OCI-LY1 (cell line): ENCODE measurements around the gene GAS2L3.

Experiments used
- H2AFZ ChIP-seq: fragments of 200-600 bp; sonication (generic), shearing (Covaris generic); 2 replicates; pipeline ENCODE4 v1.6.0; 2014; ENCODE audit warnings: antibody characterized with exemption, mild to moderate bottlenecking, low read length
- H3F3A ChIP-seq: fragments of 200-600 bp; sonication (generic), shearing (Covaris generic); 2 replicates; pipeline ENCODE4 v1.6.0; 2014; ENCODE audit warnings: mild to moderate bottlenecking, antibody characterized with exemption, low read length, moderate library complexity; ENCODE audit not compliant: insufficient read depth
- H3K27ac ChIP-seq: fragments of 200-600 bp; sonication (generic); 2 replicates; pipeline ENCODE4 v1.5.1; 2014; ENCODE audit warnings: low read length, mixed run types, mild to moderate bottlenecking, low read depth; ENCODE audit not compliant: poor library complexity, severe bottlenecking
- H3K27me3 ChIP-seq: fragments of 200-600 bp; sonication (generic); 2 replicates; pipeline ENCODE4 v1.6.0; 2014; ENCODE audit warnings: antibody characterized with exemption, mild to moderate bottlenecking, low read length, moderate library complexity; ENCODE audit not compliant: insufficient read depth
- H3K36me3 ChIP-seq: fragments of 200-600 bp; sonication (generic); 2 replicates; pipeline ENCODE4 v1.6.1; 2014; ENCODE audit warnings: mild to moderate bottlenecking, antibody characterized with exemption, low read length, moderate library complexity, mixed read lengths; ENCODE audit not compliant: insufficient read depth
- H3K4me1 ChIP-seq: fragments of 200-600 bp; sonication (generic); 2 replicates; pipeline ENCODE4 v1.5.1; 2014; ENCODE audit warnings: mild to moderate bottlenecking, low read length, moderate library complexity; ENCODE audit not compliant: insufficient read depth, severe bottlenecking
- H3K4me2 ChIP-seq: fragments of 200-600 bp; sonication (generic), shearing (Covaris generic); 2 replicates; pipeline ENCODE4 v1.6.1; 2014; ENCODE audit warnings: low read length
- H3K4me3 ChIP-seq: fragments of 200-600 bp; sonication (generic); 2 replicates; pipeline ENCODE4 v1.5.1; 2014; ENCODE audit warnings: low read length, low read depth, mild to moderate bottlenecking, mixed read lengths; ENCODE audit not compliant: poor library complexity, severe bottlenecking
- H3K79me2 ChIP-seq: fragments of 200-600 bp; shearing (Covaris generic); 2 replicates; pipeline ENCODE4 v1.6.1; 2016; ENCODE audit warnings: mixed run types, low read length, mixed read lengths; ENCODE audit not compliant: insufficient read depth
- H3K9ac ChIP-seq: fragments of 200-600 bp; sonication (generic), shearing (Covaris generic); 2 replicates; pipeline ENCODE4 v1.6.1; 2014; ENCODE audit warnings: mild to moderate bottlenecking, low read length, mixed read lengths
- H3K9me2 ChIP-seq: fragments of 200-600 bp; sonication (generic), shearing (Covaris generic); 2 replicates; pipeline ENCODE4 v1.6.1; 2014; ENCODE audit warnings: low read depth, mild to moderate bottlenecking, low read length, mixed read lengths
- H3K9me3 ChIP-seq: fragments of 200-600 bp; shearing (Covaris generic); 2 replicates; pipeline ENCODE4 v1.6.1; 2014; ENCODE audit warnings: low read length, mixed read lengths
- H4K20me1 ChIP-seq: fragments of 200-600 bp; sonication (generic), shearing (Covaris generic); 2 replicates; pipeline ENCODE4 v1.6.0; 2016; ENCODE audit warnings: mild to moderate bottlenecking, low read length; ENCODE audit not compliant: insufficient read depth
- EZH2 ChIP-seq: fragments of 200-600 bp; sonication (generic), shearing (Covaris generic); IDR thresholded peaks from 2 replicates; pipeline ENCODE4 v1.8.0; 2017; ENCODE audit warnings: borderline replicate concordance, mixed run types, mild to moderate bottlenecking, antibody characterized with exemption, low read length, moderate library complexity, mixed read lengths
- TF ChIP-seq, protein P1 (sequence below): fragments of 200-600 bp; sonication (generic), shearing (Covaris generic); IDR thresholded peaks from 2 replicates; pipeline ENCODE4 v1.5.1; 2017; ENCODE audit warnings: mild to moderate bottlenecking, antibody characterized with exemption, low read length, moderate library complexity, mixed read lengths

The GAS2L3 gene

DNA sequence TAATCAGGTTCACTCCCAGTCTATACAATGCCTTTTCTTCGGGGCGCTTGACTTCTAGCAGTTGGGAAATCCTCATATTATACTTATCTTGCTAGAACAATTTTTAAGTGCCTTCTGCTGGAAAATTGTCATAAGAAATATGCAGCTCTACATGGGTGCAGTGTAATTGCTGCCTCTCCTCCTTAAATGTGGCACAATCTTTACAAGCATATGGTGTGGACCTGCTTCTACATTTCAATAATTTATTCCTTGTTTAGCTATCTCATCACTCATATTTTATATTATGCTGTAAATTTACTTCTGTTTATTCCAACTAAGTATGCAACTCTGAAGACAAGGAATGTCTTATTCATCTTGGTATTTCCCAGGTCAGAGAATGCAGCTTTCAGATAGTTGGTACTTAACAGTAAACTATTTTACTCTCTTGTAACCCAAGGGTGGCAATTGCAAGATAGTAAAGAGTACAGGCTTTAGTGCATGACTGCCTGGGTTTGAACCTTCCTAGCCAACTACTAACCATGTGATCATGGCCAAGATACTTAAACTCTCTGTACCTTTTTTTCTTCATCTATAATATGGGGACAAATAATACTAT lies 43.6 kb upstream of the GAS2L3 start:
- no peak overlapping the region for H2AFZ ChIP-seq
- no peaks in the 10 kb centered on the region for H3F3A ChIP-seq
- no peak overlapping the region for H3K9ac ChIP-seq
- H3K36me3 ChIP-seq = no peaks in the 10 kb centered on the region
- no peak overlapping the region for H3K4me2 ChIP-seq
- TF ChIP-seq, protein P1, sequence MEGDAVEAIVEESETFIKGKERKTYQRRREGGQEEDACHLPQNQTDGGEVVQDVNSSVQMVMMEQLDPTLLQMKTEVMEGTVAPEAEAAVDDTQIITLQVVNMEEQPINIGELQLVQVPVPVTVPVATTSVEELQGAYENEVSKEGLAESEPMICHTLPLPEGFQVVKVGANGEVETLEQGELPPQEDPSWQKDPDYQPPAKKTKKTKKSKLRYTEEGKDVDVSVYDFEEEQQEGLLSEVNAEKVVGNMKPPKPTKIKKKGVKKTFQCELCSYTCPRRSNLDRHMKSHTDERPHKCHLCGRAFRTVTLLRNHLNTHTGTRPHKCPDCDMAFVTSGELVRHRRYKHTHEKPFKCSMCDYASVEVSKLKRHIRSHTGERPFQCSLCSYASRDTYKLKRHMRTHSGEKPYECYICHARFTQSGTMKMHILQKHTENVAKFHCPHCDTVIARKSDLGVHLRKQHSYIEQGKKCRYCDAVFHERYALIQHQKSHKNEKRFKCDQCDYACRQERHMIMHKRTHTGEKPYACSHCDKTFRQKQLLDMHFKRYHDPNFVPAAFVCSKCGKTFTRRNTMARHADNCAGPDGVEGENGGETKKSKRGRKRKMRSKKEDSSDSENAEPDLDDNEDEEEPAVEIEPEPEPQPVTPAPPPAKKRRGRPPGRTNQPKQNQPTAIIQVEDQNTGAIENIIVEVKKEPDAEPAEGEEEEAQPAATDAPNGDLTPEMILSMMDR = no peak
- TF ChIP-seq EZH2 = no peak
- H3K4me1 ChIP-seq = no peaks in the 10 kb centered on the region
- no peaks in the 10 kb centered on the region for H3K9me3 ChIP-seq
- H4K20me1 ChIP-seq = no peaks in the 10 kb centered on the region
- H3K4me3 ChIP-seq = no peak overlapping the region
- no peaks in the 10 kb centered on the region for H3K27me3 ChIP-seq
- no peaks in the 10 kb centered on the region for H3K9me2 ChIP-seq
- no peaks in the 10 kb centered on the region for H3K79me2 ChIP-seq
- no peak overlapping the region for H3K27ac ChIP-seq

DNA sequence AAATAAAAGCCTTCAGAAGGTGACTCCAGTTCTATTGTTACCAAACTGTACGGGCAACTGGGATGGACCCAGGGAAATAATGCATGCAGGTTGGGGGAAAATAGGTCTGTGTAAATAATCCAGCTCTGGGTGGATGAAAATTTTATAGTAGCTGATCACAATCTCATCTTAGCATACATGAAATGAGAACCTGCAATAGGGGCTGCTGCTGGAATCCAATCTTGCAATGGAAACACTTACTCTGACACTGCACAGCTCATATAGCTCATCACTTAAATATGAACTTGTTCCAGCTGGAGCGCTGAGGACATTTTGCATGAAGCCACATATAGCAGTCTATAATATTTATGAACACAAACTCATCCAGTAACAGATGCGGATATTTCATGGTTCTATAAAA lies 40.1 kb upstream of the GAS2L3 start:
- no peaks in the 10 kb centered on the region for H3K27me3 ChIP-seq
- no peak overlapping the region for H3K4me3 ChIP-seq

DNA sequence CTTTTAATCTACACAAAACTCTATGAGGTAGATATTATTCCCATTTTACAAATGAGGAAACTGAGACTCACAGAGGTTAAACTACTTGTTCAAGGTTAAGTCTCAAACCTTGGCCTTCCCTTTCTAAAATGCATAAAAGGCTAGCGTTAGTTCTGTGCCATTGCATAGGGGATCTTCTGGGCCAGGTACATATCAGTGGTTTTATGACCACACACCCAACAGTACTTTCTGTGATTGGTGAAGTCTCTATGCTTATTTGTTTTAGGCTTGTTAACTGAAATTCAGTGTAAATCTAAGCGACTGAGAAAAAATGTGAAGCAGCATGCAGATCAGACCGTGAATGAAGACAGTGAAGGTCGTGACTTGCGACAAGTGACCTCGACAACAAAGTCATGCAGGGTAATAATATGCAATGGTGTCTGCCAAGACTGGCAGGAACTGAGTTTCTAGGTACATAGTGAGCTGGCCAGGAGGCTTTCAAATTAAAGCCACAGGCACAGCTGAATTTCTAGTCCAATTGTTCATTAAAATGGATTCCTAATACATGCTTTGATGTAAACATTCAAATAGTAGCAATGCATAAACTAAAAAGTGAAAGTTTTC lies 38.8 kb upstream of the GAS2L3 start:
- H3K4me2 ChIP-seq = no peak overlapping the region
- no peak overlapping the region for H3K27ac ChIP-seq
- H3K36me3 ChIP-seq = no peaks in the 10 kb centered on the region
- no peak for TF ChIP-seq EZH2
- TF ChIP-seq, protein P1 = no peak
- no peaks in the 10 kb centered on the region for H3K9me3 ChIP-seq
- H3K79me2 ChIP-seq = no peaks in the 10 kb centered on the region
- no peaks in the 10 kb centered on the region for H4K20me1 ChIP-seq
- H2AFZ ChIP-seq = no peak overlapping the region
- H3K9ac ChIP-seq = no peak overlapping the region
- no peaks in the 10 kb centered on the region for H3K4me1 ChIP-seq
- no peaks in the 10 kb centered on the region for H3K27me3 ChIP-seq
- no peaks in the 10 kb centered on the region for H3F3A ChIP-seq
- H3K9me2 ChIP-seq = no peaks in the 10 kb centered on the region
- H3K4me3 ChIP-seq = no peak overlapping the region

More for the DNA sequence above, 40.1 kb upstream of the GAS2L3 start:
- Histone ChIP-seq H4K20me1 (no peaks in the 10 kb centered on the region), H3K4me1 (no peaks in the 10 kb centered on the region), H3K36me3 (no peaks in the 10 kb centered on the region), H3F3A (no peaks in the 10 kb centered on the region), H3K9ac (no peak overlapping the region), H3K27ac (no peak overlapping the region), H3K79me2 (no peaks in the 10 kb centered on the region), H2AFZ (no peak overlapping the region), H3K9me2 (no peaks in the 10 kb centered on the region), H3K9me3 (no peaks in the 10 kb centered on the region), H3K4me2 (no peak overlapping the region)
- TF ChIP-seq, protein P1 = no peak
- no peak for TF ChIP-seq EZH2
